SHP77 treated with DMSO at 0.1 percent for 48 hours (cell line): ENCODE data around the gene PAGE2.
A peak's percentile ranks its signal among the peaks of the same experiment; 100 is the strongest.
"Not testable (repeated sequence)": the region's sequence is repeated elsewhere in the genome, so short reads cannot be mapped to it uniquely, and the experiment has no call there.

Source experiments
- DNase-seq: peaks from one replicate; lab custom pipeline; 2025; lab: John Stamatoyannopoulos, UW

Gene PAGE2, protein sequence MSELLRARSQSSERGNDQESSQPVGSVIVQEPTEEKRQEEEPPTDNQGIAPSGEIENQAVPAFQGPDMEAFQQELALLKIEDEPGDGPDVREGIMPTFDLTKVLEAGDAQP

GRCh38 chrX:55088795-55089489 is at the start of gene PAGE2:
Gene PAGE2, plus strand, starts transcription at chrX:55089018. Its CDS starts 1,003 bp downstream, at chrX:55090021.
- no peak for DNase-seq

DNA sequence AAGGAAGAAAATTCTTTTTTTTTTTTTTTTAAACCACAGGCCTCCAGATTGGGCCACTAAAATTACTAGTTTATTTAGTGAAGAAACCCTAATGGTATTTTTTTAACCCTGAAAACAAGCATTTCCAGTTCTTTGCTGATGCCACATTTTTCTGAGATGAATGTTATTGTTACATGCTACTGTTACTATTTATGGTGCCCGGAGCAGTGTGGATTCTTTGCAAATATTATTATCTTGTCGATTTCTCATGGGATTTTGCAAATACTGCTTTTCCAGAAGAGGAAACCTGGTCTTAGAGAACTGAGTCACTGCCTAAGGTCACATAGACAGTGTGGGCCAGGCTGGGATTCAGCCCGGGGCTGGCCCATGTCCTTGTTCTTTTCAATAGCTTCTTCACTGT is 49.3 kb upstream of the PAGE2 start:
- no peak for DNase-seq

GRCh38 chrX:55041514-55041913 is 47.3 kb upstream of the PAGE2 start:
- no peak for DNase-seq

GRCh38 chrX:55050599-55050998 is 38.2 kb upstream of the PAGE2 start:
- DNase-seq = not testable (repeated sequence)

- no peak for DNase-seq
These were observed 31.8 kb upstream of the PAGE2 start for GRCh38 chrX:55056820-55057674.

- DNase-seq = peak; percentile 55
These were observed 31.1 kb upstream of the PAGE2 start for GRCh38 chrX:55057675-55058249.

GRCh38 chrX:55067180-55067579 is 21.6 kb upstream of the PAGE2 start:
- DNase-seq = not testable (repeated sequence)

- DNase-seq = no peak
These were observed 16.5 kb upstream of the PAGE2 start for GRCh38 chrX:55072286-55072685.

- no peak for DNase-seq
These were observed 13.9 kb upstream of the PAGE2 start, which contains the start of gene PAGE2B for GRCh38 chrX:55074851-55075467. Gene PAGE2B, plus strand, starts transcription at chrX:55075030. Its CDS starts 1,012 bp downstream, at chrX:55076042.

DNA sequence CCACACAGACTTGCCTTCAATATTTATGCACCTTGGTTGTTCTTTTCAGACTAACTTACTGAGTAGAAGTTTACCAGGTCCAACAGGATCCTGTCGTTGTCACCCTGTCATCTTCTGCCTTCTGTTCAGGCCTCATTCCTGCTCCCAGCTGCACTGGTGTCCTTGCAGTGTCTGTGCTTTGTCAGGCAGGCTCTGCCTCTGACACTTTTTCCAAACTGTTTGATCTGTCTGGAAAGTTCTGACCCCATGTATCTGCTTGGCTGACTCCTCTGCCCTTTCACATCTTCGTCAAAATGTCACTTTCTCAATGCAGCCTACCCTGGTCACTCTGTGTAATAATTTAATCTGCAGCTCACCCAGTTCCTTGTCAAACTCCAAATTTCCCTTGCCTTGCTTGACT is 9.9 kb downstream of the PAGE2 start:
- DNase-seq = no peak

GRCh38 chrX:55099162-55099561 is 10.3 kb downstream of the PAGE2 start:
- DNase-seq = no peak

DNA sequence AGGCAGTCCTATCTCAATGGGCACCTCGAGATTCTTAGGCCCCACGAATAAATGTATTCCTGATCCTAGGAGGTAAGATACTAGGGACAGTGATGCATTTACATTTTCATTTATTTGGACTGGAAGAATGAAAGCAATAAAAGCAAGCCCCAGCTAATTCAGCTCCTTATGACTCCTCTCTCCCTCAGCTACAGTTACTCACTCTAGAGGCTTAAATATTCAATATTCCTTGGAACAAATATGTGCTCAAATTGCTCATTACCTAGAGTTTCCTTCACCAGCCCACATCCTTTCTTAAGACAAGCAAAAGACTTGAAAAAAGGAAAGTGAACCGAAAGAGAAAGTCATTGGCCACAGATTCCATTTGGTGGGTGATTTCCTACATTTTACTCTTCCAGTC is 13.9 kb downstream of the PAGE2 start:
- DNase-seq = no peak

- no peak for DNase-seq
These were observed 18.4 kb downstream of the PAGE2 start for GRCh38 chrX:55107262-55107661.

DNA sequence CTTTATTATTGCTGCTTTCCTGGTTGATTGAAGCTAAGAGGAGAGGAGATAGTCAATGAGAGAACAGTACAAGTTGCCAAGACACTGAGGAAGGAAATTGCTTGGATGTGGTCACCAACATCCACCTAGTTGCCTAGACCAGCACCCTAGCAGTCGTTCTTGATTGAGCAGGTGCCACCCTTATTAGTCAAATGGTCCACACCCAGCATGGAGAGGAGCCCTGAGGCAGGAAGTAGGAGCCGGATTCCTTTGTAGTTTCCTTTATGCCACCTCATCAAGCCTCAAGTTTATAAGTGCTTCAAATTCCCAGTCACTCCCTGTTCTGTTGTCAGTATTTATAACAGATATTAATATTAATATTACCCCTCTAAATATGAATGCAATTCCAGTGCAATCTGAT is 19.1 kb downstream of the PAGE2 start:
- DNase-seq = no peak

- DNase-seq = no peak
These were observed 20.5 kb downstream of the PAGE2 start for GRCh38 chrX:55109306-55109705.

DNA sequence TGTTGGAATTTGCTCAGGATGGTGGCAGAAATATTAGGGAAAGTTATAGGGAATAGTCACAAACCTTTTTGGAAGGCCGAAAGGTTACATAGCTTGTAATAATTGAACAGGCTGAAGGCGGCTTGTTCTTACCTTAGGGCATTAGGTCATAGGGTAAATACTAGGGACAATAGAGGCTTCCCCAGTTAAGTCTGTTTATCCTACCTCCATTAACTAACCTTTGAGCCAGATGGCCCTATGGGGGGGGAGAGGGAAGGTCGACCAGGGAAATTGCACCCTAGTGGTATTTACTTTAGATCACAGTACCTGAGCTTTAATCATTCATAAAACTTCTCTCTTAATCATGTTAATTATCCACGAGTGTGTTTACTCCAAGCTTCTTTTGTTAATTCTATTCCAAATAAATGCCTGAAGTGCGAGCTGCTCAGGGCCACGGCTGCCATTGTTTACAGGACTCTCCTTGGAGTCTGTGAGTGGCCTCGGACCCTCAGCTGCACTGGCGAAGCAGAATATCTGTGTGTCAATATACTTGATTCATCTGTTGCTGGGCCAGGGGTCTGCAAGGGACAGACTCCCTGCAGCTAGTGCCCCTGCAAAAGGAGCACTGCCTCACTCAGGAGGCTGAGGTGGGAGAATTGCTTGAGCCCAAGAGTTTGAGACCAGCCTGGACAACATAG is 22.9 kb downstream of the PAGE2 start:
- no peak for DNase-seq

DNA sequence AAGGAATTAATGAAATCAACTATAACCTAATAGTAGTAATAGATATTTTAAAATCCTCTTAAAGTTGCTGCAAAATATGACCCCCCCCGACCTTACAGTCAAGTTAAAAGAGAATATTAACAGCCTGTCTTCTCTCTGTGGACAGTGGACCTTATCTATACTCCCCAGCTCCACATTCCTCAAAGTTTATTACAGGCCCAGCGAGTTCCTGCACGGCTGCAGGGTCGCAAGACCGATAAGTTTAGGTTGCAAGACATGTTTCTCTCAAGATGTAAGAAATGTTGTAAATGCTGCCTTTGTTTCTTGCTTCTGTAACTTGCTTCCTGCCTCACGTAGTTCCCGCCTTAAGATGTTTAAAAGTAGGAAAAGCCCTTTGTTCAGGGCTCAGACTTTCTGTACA is 27.8 kb downstream of the PAGE2 start:
- not testable (repeated sequence) for DNase-seq

- no peak for DNase-seq
These were observed 29.8 kb downstream of the PAGE2 start for GRCh38 chrX:55118574-55118973.

- no peak for DNase-seq
These were observed 30.5 kb downstream of the PAGE2 start for GRCh38 chrX:55119271-55119670.

- DNase-seq = no peak
These were observed 30.9 kb downstream of the PAGE2 start for GRCh38 chrX:55119712-55120111.

- no peak for DNase-seq
These were observed 32.0 kb downstream of the PAGE2 start for GRCh38 chrX:55120761-55121358.
